ENCODE measurements around the gene EEF1G.
"Not testable (repeated sequence)": the region's sequence is repeated elsewhere in the genome, so short reads cannot be mapped to it uniquely, and the experiment has no call there.

Gene EEF1G

DNA sequence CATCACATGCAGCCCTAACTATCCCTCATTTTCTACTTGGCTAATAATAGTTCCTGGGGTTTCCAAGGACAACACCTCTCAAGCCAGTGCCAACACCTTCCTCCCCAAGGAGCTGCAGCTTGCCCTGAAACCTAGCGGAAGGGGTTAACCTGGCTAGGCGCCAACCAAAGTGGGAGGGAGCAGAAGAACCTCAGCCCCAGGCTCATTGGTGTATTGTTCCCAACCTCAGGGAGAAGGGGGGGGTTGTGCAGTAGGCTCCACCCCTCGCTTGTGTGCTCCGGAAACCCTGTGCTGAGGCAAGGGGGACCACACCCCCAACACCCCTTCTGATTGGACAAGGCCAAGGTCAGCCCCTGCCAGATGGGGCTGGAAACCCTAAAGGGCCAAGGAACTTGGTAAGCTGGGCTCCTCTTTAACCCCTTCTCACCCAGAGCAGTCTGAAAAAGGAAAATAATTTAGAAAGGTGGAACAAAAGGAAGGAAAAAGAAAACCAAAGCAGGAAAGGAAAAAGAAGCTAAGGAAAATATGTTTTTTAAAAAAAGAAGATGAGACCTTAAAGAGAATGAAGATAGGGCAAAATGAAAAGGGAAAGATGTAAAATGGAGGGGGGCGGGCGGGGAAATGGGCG is 25.5 kb upstream of the EEF1G start:
- Mint-ChIP-seq H3K36me3 (peaks cover 79% of the 10 kb centered on the region), H3K4me1 (peaks cover 65% of the 10 kb centered on the region), H3K9me3 (no peaks in the 10 kb centered on the region), H3K27ac (peak overlapping the region; percentile 96), H3K27me3 (no peaks in the 10 kb centered on the region), H3K4me3 (peak overlapping the region; percentile 87)
- DNase-seq = peak; percentile 98
- CTCF ChIA-PET = interaction anchor here (0.8 kb wide), 1 partner anchor 176 kb away, joined by 4 read pairs; no protein-coding TSS in a partner anchor

GRCh38 chr11:62595124-62595523 is 21.4 kb upstream of the EEF1G start:
- H3K9me3 Mint-ChIP-seq = no peaks in the 10 kb centered on the region
- H3K36me3 Mint-ChIP-seq = peaks cover 75% of the 10 kb centered on the region
- CTCF ChIA-PET = interaction anchor here (0.5 to 5.6 kb wide), 4 partner anchors 16 to 170 kb away, joined by 3 to 44 read pairs (median 10); partner anchors contain the start of genes EML3 and ROM1
- peaks cover 76% of the 10 kb centered on the region for H3K4me1 Mint-ChIP-seq
- DNase-seq = no peak
- H3K27ac Mint-ChIP-seq = no peak overlapping the region
- no peaks in the 10 kb centered on the region for H3K27me3 Mint-ChIP-seq
- no peak overlapping the region for H3K4me3 Mint-ChIP-seq

GRCh38 chr11:62593434-62594044 is 19.8 kb upstream of the EEF1G start:
- CTCF ChIA-PET = interaction anchor here (0.7 to 5.6 kb wide), 18 partner anchors 10 to 198 kb away, joined by 3 to 44 read pairs (median 4); partner anchors contain the start of genes C11orf98, CSKMT, EML3 and GANAB
- Mint-ChIP-seq H3K4me1 (peaks cover 72% of the 10 kb centered on the region), H3K36me3 (peaks cover 59% of the 10 kb centered on the region), H3K4me3 (peak overlapping the region; percentile 71), H3K27me3 (no peaks in the 10 kb centered on the region), H3K9me3 (no peaks in the 10 kb centered on the region), H3K27ac (peak overlapping the region; percentile 92)
- DNase-seq = peak; percentile 91

- no peak for DNase-seq
- CTCF ChIA-PET = interaction anchor here (0.8 to 5.6 kb wide), 20 partner anchors 8 to 198 kb away, joined by 3 to 44 read pairs (median 6); partner anchors contain the start of genes C11orf98, CSKMT, EEF1G and EML3
- H3K9me3 Mint-ChIP-seq = no peaks in the 10 kb centered on the region
- peaks cover 66% of the 10 kb centered on the region for H3K4me1 Mint-ChIP-seq
- peak overlapping the region; percentile 45 for H3K4me3 Mint-ChIP-seq
- H3K27me3 Mint-ChIP-seq = no peaks in the 10 kb centered on the region
- H3K27ac Mint-ChIP-seq = peak overlapping the region; percentile 98
- peaks cover 54% of the 10 kb centered on the region for H3K36me3 Mint-ChIP-seq
Observed at GRCh38 chr11:62592989-62593421, 19.3 kb upstream of the EEF1G start.

GRCh38 chr11:62592146-62592815 is 18.6 kb upstream of the EEF1G start:
- no peak for DNase-seq
- H3K27ac Mint-ChIP-seq = peak overlapping the region; percentile 98
- CTCF ChIA-PET = interaction anchor here (0.7 to 5.6 kb wide), 30 partner anchors 9 to 279 kb away, joined by 3 to 44 read pairs (median 4); partner anchors contain the start of genes C11orf98, CSKMT, EEF1G and EML3
- H3K36me3 Mint-ChIP-seq = peaks cover 50% of the 10 kb centered on the region
- H3K9me3 Mint-ChIP-seq = no peaks in the 10 kb centered on the region
- H3K4me1 Mint-ChIP-seq = peaks cover 59% of the 10 kb centered on the region
- H3K4me3 Mint-ChIP-seq = peak overlapping the region; percentile 100
- no peaks in the 10 kb centered on the region for H3K27me3 Mint-ChIP-seq

- CTCF ChIA-PET = interaction anchor here (0.7 to 5.6 kb wide), 25 partner anchors 10 to 279 kb away, joined by 3 to 44 read pairs (median 4); partner anchors contain the start of genes C11orf98, CSKMT, EEF1G and EML3
- Mint-ChIP-seq H3K9me3 (no peaks in the 10 kb centered on the region), H3K36me3 (peaks cover 49% of the 10 kb centered on the region), H3K27ac (peak within 1 kb of the TSS; percentile 98), H3K4me1 (peaks cover 56% of the 10 kb centered on the region), H3K4me3 (peak within 1 kb of the TSS; percentile 100), H3K27me3 (no peaks in the 10 kb centered on the region)
- peak; percentile 98 for DNase-seq
Observed at GRCh38 chr11:62591448-62592145, 17.9 kb upstream of the EEF1G start, which contains the start of gene TUT1. Gene TUT1, minus strand, starts transcription at chr11:62591523. Its CDS starts 38 bp downstream, at chr11:62591485.

GRCh38 chr11:62588966-62589637 is 15.4 kb upstream of the EEF1G start:
- Mint-ChIP-seq H3K27ac (peak overlapping the region; percentile 55), H3K9me3 (no peaks in the 10 kb centered on the region), H3K4me3 (peak overlapping the region; percentile 100), H3K4me1 (peaks cover 41% of the 10 kb centered on the region), H3K27me3 (no peaks in the 10 kb centered on the region), H3K36me3 (peaks cover 32% of the 10 kb centered on the region)
- CTCF ChIA-PET = interaction anchor here (0.9 kb wide), 2 partner anchors 46 to 164 kb away, joined by 3 read pairs; no protein-coding TSS in a partner anchor
- peak; percentile 53 for DNase-seq

GRCh38 chr11:62585356-62585755 is 11.7 kb upstream of the EEF1G start:
- H3K9me3 Mint-ChIP-seq, H3K27me3 Mint-ChIP-seq, H3K4me3 Mint-ChIP-seq, H3K27ac Mint-ChIP-seq, DNase-seq: not testable (repeated sequence)
- Mint-ChIP-seq H3K36me3 (peaks cover 26% of the 10 kb centered on the region), H3K4me1 (peaks cover 14% of the 10 kb centered on the region)
- CTCF ChIA-PET = interaction anchor here (1.8 kb wide), 1 partner anchor 109 kb away, joined by 4 read pairs; no protein-coding TSS in a partner anchor

GRCh38 chr11:62581735-62582134 is 8.0 kb upstream of the EEF1G start:
- H3K9me3 Mint-ChIP-seq, H3K27ac Mint-ChIP-seq, H3K4me3 Mint-ChIP-seq, DNase-seq, H3K4me1 Mint-ChIP-seq, H3K27me3 Mint-ChIP-seq, CTCF ChIA-PET: not testable (repeated sequence)
- H3K36me3 Mint-ChIP-seq = peaks cover 27% of the 10 kb centered on the region

- H3K36me3 Mint-ChIP-seq = peaks cover 30% of the 10 kb centered on the region
- no peaks in the 10 kb centered on the region for H3K27me3 Mint-ChIP-seq
- no peak overlapping the region for H3K27ac Mint-ChIP-seq
- CTCF ChIA-PET = interaction anchor here (1.0 to 1.4 kb wide), 2 partner anchors 10 to 156 kb away, joined by 3 to 6 read pairs; partner anchors contain the start of gene TUT1
- no peaks in the 10 kb centered on the region for H3K9me3 Mint-ChIP-seq
- peaks cover 6% of the 10 kb centered on the region for H3K4me1 Mint-ChIP-seq
- no peak overlapping the region for H3K4me3 Mint-ChIP-seq
- no peak for DNase-seq
Observed at GRCh38 chr11:62580959-62581715, 7.4 kb upstream of the EEF1G start.

DNA sequence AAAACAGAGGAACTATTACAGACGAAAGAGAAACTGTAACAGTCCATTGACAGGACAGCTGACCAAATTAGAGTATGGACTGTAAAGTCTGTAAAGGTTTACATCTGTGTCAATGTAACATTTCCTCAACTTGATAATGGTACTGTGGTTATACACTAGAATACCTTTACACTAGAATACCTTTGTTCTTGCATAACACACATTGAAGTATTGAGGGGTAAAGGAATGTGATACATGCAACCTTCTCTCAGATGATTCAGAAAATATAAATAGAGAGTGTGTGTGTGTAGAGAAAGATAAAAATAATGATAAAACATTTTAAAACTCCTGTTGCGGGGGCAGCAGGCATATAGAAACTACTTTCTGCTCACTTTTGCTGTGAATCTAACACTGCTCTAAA is 5.6 kb upstream of the EEF1G start:
- H3K27ac Mint-ChIP-seq = no peak overlapping the region
- no peak overlapping the region for H3K4me3 Mint-ChIP-seq
- H3K4me1 Mint-ChIP-seq = peaks cover 21% of the 10 kb centered on the region
- H3K9me3 Mint-ChIP-seq = no peaks in the 10 kb centered on the region
- DNase-seq = no peak
- CTCF ChIA-PET = interaction anchor here (1.0 to 1.1 kb wide), 2 partner anchors 13 to 18 kb away, joined by 3 read pairs; no protein-coding TSS in a partner anchor
- peaks cover 32% of the 10 kb centered on the region for H3K36me3 Mint-ChIP-seq
- no peaks in the 10 kb centered on the region for H3K27me3 Mint-ChIP-seq

GRCh38 chr11:62578541-62578940 is 4.8 kb upstream of the EEF1G start:
- Mint-ChIP-seq H3K4me1 (peaks cover 21% of the 10 kb centered on the region), H3K4me3 (no peak overlapping the region), H3K9me3 (no peaks in the 10 kb centered on the region), H3K27me3 (no peaks in the 10 kb centered on the region), H3K36me3 (peaks cover 31% of the 10 kb centered on the region), H3K27ac (no peak overlapping the region)
- CTCF ChIA-PET = interaction anchor here (1.0 to 1.1 kb wide), 2 partner anchors 14 to 18 kb away, joined by 3 read pairs; no protein-coding TSS in a partner anchor
- no peak for DNase-seq
